WERI-Rb-1 (cell line): ENCODE results near the gene TGM1.

Experiments used
- DNase-seq: peaks from one replicate; pipeline ENCODE4 v3.0.0-alpha.2; 2020
- H3K27ac ChIP-seq: fragments of 250-450 bp; sonication (Bioruptor Pico); 2 replicates; pipeline ENCODE4 v1.5.1; 2020; ENCODE audit warnings: mild to moderate bottlenecking, moderate library complexity
- H3K27me3 ChIP-seq: fragments of 250-450 bp; sonication (Bioruptor Pico); 2 replicates; pipeline ENCODE4 v1.5.1; 2021; ENCODE audit warnings: mild to moderate bottlenecking, low read depth, moderate library complexity; ENCODE audit not compliant: insufficient read depth, severe bottlenecking
- H3K36me3 ChIP-seq: fragments of 250-450 bp; sonication (Bioruptor Pico); 2 replicates; pipeline ENCODE4 v1.5.1; 2020; ENCODE audit warnings: mild to moderate bottlenecking, moderate library complexity
- H3K4me3 ChIP-seq: 2 replicates; pipeline ENCODE4 v1.5.1; 2011; ENCODE audit warnings: low read depth, mild to moderate bottlenecking, control low read depth, low read length
- H3K9me3 ChIP-seq: fragments of 250-450 bp; sonication (Bioruptor Pico); 2 replicates; pipeline ENCODE4 v1.5.1; 2021; ENCODE audit warnings: mild to moderate bottlenecking, moderate library complexity; ENCODE audit not compliant: severe bottlenecking
- TF ChIP-seq, protein P1 (sequence below): IDR thresholded peaks from 2 replicates; pipeline ENCODE4 v1.5.1; 2011; ENCODE audit warnings: low read depth, mild to moderate bottlenecking, control low read depth, inconsistent platforms, low read length

TGM1 gene

DNA sequence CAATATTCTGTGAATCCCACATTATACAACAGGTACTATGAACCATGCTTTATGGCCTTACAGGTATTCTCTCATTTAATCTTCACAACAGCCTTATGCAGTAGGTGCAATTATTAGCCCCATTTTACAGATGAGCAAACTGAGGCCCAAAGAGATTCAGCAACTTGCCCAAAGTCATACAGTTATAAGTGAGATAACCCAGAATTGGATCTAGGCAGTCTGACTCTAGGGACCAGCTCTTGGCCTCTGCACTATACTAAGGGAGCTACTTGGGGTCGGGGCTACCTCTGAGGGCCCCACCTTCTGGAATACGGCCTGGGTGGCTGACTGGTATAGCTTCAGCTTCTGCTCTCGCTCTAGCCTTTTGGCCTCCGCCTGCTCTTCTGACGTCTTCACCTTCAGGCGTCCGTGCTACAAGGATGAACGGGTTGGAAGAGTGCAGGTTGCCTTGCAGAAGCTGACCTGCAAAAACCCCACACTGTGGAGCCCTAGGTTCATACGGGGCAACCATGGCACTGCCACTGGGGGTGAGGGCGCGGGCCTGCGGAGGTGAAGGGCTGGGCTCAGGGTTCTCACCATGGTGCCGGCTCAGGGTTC, 7.7 kb upstream of the TGM1 start:
- no peaks in the 10 kb centered on the region for H3K36me3 ChIP-seq
- no peak for DNase-seq
- H3K27ac ChIP-seq, result peak overlapping the region; percentile 94
- no peaks in the 10 kb centered on the region for H3K27me3 ChIP-seq
- peak overlapping the region; percentile 65 for H3K4me3 ChIP-seq
- TF ChIP-seq, protein P1, sequence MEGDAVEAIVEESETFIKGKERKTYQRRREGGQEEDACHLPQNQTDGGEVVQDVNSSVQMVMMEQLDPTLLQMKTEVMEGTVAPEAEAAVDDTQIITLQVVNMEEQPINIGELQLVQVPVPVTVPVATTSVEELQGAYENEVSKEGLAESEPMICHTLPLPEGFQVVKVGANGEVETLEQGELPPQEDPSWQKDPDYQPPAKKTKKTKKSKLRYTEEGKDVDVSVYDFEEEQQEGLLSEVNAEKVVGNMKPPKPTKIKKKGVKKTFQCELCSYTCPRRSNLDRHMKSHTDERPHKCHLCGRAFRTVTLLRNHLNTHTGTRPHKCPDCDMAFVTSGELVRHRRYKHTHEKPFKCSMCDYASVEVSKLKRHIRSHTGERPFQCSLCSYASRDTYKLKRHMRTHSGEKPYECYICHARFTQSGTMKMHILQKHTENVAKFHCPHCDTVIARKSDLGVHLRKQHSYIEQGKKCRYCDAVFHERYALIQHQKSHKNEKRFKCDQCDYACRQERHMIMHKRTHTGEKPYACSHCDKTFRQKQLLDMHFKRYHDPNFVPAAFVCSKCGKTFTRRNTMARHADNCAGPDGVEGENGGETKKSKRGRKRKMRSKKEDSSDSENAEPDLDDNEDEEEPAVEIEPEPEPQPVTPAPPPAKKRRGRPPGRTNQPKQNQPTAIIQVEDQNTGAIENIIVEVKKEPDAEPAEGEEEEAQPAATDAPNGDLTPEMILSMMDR, result no peak
- H3K9me3 ChIP-seq, result no peaks in the 10 kb centered on the region

- DNase-seq, result no peak
- Histone ChIP-seq H3K27ac (no peak overlapping the region), H3K36me3 (no peaks in the 10 kb centered on the region), H3K4me3 (no peak overlapping the region), H3K27me3 (no peaks in the 10 kb centered on the region), H3K9me3 (no peaks in the 10 kb centered on the region)
- TF ChIP-seq, protein P1, result no peak
These were observed 7.0 kb upstream of the TGM1 start for GRCh38 chr14:24269910-24270536.

DNA sequence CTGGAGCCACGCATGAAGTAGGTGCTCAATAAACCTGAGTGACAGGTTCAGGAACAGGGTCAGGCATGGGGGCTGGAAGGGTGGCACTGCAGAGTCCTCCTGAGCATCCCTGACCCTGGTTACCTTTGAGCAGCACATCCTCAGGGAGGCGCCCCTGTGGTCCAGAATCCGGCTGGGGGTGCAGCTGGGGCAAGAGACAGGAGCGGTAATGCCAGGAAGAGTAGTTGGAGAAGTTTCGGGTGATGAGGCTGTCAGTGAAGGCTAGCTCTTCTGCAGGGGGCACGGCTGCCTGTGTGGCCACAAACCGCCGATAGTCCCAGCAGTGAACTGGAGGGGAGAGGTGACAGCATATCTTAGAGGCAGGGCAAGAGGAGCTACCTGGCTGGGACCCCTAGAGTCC, 6.4 kb upstream of the TGM1 start:
- Histone ChIP-seq H3K36me3 (no peaks in the 10 kb centered on the region), H3K27ac (no peak overlapping the region), H3K4me3 (no peak overlapping the region), H3K27me3 (no peaks in the 10 kb centered on the region), H3K9me3 (no peaks in the 10 kb centered on the region)
- TF ChIP-seq, protein P1, result no peak
- DNase-seq, result no peak

GRCh38 chr14:24268225-24268624, 5.2 kb upstream of the TGM1 start:
- no peak for DNase-seq
- no peak overlapping the region for H3K27ac ChIP-seq
- H3K27me3 ChIP-seq, result no peaks in the 10 kb centered on the region
- H3K4me3 ChIP-seq, result no peak overlapping the region
- no peaks in the 10 kb centered on the region for H3K9me3 ChIP-seq
- TF ChIP-seq, protein P1, result no peak
- H3K36me3 ChIP-seq, result no peaks in the 10 kb centered on the region

GRCh38 chr14:24267516-24267915, 4.5 kb upstream of the TGM1 start:
- H3K36me3 ChIP-seq, result no peaks in the 10 kb centered on the region
- H3K4me3 ChIP-seq, result no peak overlapping the region
- TF ChIP-seq, protein P1, result no peak
- H3K27ac ChIP-seq, result no peak overlapping the region
- no peak for DNase-seq
- no peaks in the 10 kb centered on the region for H3K9me3 ChIP-seq
- no peaks in the 10 kb centered on the region for H3K27me3 ChIP-seq
